GM12872 (cell line): ENCODE data around the gene TGM4.

ENCODE experiments used
- TF ChIP-seq, protein P1 (sequence below): IDR thresholded peaks from 3 replicates; pipeline ENCODE4 v1.5.1; 2011; ENCODE audit warnings: low read depth, mild to moderate bottlenecking, low read length, moderate library complexity; ENCODE audit not compliant: insufficient read depth

The TGM4 gene

DNA sequence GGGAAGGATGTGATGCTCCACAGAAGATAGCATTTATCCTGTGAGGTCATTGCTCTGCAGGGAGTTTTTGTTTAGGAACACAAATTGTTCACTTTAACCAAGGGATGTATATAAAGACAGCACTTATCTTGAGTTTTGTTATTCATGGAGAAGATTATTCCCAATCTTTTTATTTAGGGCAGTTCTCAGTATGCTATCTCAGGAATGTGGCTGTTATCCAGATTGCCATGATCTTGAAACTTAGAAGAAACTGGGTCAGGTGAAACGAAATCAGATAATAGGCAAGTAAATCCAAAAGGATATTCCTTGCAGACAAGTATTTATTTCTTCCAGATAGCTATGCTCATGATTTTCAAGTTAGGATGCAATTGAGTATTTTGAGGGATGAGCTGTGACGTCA, 32.0 kb upstream of the TGM4 start:
- TF ChIP-seq, protein P1, sequence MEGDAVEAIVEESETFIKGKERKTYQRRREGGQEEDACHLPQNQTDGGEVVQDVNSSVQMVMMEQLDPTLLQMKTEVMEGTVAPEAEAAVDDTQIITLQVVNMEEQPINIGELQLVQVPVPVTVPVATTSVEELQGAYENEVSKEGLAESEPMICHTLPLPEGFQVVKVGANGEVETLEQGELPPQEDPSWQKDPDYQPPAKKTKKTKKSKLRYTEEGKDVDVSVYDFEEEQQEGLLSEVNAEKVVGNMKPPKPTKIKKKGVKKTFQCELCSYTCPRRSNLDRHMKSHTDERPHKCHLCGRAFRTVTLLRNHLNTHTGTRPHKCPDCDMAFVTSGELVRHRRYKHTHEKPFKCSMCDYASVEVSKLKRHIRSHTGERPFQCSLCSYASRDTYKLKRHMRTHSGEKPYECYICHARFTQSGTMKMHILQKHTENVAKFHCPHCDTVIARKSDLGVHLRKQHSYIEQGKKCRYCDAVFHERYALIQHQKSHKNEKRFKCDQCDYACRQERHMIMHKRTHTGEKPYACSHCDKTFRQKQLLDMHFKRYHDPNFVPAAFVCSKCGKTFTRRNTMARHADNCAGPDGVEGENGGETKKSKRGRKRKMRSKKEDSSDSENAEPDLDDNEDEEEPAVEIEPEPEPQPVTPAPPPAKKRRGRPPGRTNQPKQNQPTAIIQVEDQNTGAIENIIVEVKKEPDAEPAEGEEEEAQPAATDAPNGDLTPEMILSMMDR: no peak

DNA sequence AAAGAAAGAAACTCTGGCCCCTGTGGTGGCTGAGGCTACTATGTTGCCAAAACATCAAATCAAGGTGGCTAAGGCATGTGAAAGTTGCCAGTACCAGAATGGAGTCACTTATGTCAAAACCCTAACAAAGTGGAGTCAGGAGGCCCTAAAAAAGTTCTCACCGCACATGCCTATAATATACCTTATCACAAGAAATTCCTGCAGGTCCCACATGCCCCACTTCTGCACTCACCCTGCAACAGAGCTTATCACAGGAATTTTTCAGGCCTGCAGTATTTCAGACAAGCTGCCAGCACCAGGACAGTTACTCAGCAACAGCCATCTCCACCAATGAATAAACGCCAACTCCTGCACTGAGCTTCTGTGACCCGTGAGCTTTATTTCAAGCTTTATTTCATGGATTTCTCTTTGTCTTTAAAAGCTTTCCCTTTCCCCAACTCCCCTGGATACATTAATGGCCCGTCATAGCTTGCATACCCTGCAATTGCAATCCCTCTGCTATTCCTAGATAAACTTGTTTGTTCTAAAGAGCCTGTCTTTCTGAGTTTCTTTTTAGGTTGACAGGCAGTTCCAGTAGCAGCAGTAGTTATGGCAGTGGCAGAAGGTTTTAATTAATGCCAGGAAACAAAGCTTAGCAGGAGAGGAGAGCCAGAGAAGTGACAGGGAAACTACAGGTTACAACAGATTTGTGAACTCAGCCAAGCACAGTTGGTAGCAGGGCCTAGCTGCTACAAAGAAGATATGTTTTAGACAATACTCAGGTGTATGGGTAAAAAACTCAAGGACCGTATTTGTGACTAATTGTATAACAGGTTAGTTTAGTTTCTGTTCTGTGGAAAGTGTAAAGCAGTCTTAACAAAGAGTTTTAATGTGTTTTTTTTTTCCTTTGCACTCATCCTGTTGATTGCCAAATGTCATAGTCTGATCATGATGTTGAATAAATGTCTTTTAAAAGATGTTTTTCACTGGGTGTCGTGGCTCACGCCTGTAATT, 28.6 kb upstream of the TGM4 start:
- TF ChIP-seq, protein P1: no peak

DNA sequence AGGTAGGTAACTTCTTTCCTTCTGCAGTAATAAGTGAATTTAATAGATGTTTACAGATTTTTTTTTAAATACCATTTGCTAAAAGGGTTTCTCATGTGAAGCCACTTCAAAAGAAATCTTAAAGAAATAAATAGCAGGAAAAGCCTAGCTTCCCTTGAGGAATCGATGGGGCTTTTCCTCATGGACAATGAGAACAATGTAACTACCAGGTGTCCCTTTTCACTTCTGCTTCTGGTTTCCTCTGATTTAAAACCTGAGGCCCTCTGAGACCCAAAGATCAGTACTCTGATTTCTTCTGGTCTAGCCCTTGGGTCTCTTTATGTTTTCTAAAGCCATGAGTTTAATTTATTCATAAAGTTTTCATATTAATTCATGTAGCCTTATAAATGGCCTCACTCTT, 25.8 kb upstream of the TGM4 start:
- TF ChIP-seq, protein P1: no peak

DNA sequence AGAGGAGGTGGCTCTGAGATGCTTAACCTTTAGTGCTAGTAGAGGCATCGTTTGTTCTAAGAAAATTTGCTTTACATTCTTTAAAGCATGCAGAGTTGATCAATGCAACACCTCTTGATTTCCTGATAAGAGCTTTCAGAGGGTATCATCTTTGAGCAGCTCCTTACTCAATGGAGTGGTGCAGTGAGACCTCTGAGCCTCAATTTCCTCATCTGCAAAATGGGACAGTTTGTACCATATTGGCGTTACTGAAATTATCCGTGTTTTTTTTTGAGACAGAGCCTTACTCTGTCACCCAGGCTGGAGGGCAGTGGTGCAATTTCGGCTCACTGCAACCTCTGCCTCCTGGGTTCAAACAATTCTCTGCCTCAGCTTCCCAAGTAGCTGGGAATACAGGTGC, 14.3 kb upstream of the TGM4 start:
- TF ChIP-seq, protein P1: no peak

DNA sequence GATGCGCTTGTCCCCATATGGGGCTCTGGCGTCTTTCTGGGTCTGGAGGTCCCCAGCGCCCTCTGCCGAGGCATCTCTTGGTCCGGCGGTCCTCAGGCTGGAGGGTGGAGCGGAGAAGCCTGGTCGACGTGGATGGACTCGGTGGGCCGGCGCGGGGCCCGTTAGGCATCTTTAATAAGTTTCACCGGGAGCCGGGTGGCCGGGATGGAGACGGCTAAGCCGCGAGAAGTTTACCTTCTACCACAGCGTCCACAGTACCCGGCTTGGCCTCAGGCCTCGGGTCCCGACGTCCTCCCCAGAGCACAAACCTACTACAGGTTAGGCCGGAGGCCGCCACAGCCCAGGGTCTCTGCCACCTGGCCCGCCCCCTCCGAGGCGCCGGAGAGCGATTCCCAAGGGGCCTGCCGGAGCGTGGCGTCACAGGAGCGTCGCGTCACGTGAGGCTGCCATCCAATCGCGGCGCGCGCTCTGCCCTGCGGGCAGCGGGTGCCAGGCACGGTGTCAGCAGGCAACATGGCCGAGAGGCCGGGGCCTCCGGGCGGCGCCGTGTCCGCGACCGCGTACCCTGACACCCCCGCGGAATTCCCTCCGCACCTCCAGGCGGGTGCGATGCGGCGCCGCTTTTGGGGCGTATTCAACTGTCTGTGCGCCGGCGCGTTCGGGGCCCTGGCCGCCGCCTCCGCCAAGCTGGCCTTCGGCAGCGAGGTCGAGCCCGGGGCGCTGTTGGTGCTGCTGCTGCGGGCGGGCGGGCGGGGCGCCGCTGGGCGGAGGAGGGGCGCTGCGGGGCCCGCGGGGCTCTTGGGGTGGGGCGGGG, 12.8 kb upstream of the TGM4 start, which contains the start of gene TMEM42:
TSS of gene TMEM42 (plus strand) at position 501 of the 814 bp plus-strand sequence. CDS start at position 514, 13 bp downstream.
- TF ChIP-seq, protein P1: peak; percentile 27; the same call in 1 of the 3 replicates

DNA sequence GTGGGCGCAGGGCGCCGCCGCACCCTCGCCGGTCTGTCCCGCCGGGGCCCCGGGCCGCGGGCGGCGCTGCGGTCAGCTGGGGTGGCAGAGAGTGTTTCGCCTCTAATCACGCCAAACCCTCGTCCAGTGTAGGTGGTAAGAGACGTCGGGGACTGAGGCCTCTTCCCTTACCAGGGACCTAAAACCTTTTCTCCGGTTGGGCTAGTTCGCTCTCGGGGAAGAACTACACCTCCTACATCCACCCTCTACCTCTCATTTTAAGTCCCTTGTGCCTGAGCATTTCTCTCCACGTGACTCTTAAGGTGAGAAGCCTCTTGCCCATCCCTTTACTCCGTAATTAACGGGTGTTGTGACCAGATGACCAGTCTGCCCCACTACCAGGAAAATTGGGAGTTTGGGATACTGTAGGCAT, 12.2 kb upstream of the TGM4 start:
- TF ChIP-seq, protein P1: 0 out of 3 replicates have a peak, but pooled peaks have one; percentile 3

DNA sequence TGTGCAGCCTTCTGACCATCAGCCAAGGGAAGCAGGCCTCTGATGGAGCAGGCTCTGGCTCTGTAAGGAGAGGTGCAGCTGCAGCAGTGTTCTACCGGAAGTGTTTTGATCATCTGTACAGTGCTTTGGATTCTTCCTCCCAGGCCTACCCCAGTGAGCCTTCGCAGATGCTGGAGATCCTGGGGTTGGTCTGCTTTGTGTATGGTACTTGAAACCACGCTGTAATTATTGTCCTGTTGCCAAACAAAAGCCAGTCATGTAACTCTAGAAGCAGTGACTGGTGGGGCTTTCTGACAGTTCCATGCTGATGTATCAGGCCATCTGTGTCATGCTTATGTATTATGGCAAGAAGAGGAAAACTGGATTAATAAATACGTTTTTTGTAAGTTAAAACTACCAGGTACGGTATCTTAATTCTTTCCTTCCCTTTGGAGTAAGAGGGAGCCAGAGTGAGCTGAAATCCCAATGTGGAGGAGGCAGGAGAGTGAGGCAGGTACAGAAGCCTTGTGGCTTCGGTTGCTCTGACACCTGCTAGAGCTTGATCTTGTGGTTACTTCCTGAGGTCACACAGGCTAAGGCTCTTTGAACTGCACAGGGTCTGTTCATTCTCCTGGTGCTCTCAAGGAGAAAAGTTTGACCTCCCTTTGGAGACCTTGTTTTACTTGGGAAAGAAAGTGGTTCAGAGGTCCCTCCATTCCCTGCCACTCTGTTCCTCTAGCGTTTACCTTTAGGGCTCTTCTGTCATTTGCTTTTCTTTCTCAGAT, 9.0 kb upstream of the TGM4 start:
- TF ChIP-seq, protein P1: no peak
